Breast epithelium (tissue), 3 donors: Measurements from ENCODE around the gene CPNE4.

Source experiments
- POLR2A ChIP-seq: fragments of 450-650 bp; IDR thresholded peaks from one replicate; pipeline ENCODE4 v1.6.1; 2016; ENCODE audit warnings: antibody characterized with exemption, mild to moderate bottlenecking, moderate library complexity
- POLR2AphosphoS5 ChIP-seq, 3 donors: sonication (generic); formaldehyde crosslinking; IDR thresholded peaks; one replicate each; pipeline ENCODE4 v1.6.1; 2017; ENCODE audit warnings: antibody characterized with exemption in 3 of 3
- TF ChIP-seq, protein P1 (sequence below), 3 donors: fragments of 450-650 bp; IDR thresholded peaks; one replicate each; pipeline ENCODE4 v1.5.1; 2016 to 2017; ENCODE audit warnings: antibody characterized with exemption in 3 of 3, mild to moderate bottlenecking in 3 of 3, moderate library complexity in 3 of 3

DNA sequence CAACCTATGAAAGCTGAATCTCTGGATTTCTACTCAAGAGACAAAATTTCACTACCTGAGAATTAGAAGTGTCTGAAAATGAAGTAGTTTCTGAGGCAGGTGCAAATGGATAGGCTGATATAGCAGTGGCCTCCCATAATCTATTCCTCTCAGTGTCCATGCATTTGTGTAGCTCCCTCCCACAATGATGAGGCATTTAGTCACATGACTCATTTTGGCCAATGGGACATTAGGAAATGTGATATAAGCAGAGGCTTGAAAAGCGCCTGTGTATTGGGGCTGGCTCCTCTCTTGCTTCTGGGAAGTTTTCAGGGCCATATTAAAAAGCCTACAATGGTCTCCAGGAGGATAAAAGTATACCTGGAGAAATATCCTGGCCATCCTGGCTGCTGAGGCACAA lies 452.4 kb downstream of the CPNE4 start:
- TF ChIP-seq, protein P1, sequence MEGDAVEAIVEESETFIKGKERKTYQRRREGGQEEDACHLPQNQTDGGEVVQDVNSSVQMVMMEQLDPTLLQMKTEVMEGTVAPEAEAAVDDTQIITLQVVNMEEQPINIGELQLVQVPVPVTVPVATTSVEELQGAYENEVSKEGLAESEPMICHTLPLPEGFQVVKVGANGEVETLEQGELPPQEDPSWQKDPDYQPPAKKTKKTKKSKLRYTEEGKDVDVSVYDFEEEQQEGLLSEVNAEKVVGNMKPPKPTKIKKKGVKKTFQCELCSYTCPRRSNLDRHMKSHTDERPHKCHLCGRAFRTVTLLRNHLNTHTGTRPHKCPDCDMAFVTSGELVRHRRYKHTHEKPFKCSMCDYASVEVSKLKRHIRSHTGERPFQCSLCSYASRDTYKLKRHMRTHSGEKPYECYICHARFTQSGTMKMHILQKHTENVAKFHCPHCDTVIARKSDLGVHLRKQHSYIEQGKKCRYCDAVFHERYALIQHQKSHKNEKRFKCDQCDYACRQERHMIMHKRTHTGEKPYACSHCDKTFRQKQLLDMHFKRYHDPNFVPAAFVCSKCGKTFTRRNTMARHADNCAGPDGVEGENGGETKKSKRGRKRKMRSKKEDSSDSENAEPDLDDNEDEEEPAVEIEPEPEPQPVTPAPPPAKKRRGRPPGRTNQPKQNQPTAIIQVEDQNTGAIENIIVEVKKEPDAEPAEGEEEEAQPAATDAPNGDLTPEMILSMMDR (IDR thresholded peaks at IDR 0.05): no peak
- no peak for TF ChIP-seq POLR2AphosphoS5 (IDR thresholded peaks at IDR 0.05)
- no peak for TF ChIP-seq POLR2A
